SU-DHL-6 (cell line): ENCODE results near the gene RNF5.
"Not testable (repeated sequence)": the region's sequence is repeated elsewhere in the genome, so short reads cannot be mapped to it uniquely, and the experiment has no call there.

Experiments used
- H2AFZ ChIP-seq: fragments of 200-600 bp; sonication (generic); 2 replicates; pipeline ENCODE4 v1.6.1; 2014; ENCODE audit warnings: low read depth, mild to moderate bottlenecking, moderate library complexity, mixed read lengths, antibody characterized with exemption, low read length; ENCODE audit not compliant: severe bottlenecking
- H3F3A ChIP-seq: fragments of 200-600 bp; shearing (Covaris generic); 2 replicates; pipeline ENCODE4 v1.6.0; 2016; ENCODE audit warnings: antibody characterized with exemption, mild to moderate bottlenecking; ENCODE audit not compliant: insufficient read depth
- H3K27ac ChIP-seq: fragments of 200-600 bp; sonication (generic); 2 replicates; pipeline ENCODE4 v1.5.1; 2016; ENCODE audit warnings: low read depth, mild to moderate bottlenecking, low read length, moderate library complexity, mixed read lengths
- H3K27me3 ChIP-seq: fragments of 200-600 bp; sonication (generic), shearing (Covaris generic); 2 replicates; pipeline ENCODE4 v1.6.0; 2014; ENCODE audit warnings: mild to moderate bottlenecking, low read length
- H3K36me3 ChIP-seq: fragments of 200-600 bp; sonication (generic); 2 replicates; pipeline ENCODE4 v1.6.1; 2014; ENCODE audit warnings: mild to moderate bottlenecking, low read length, mixed read lengths
- H3K4me2 ChIP-seq: fragments of 300-600, 200-600 bp; shearing (Covaris generic), sonication (generic); 2 replicates; pipeline ENCODE4 v1.6.0; 2014; ENCODE audit warnings: low read length, low read depth, mild to moderate bottlenecking; ENCODE audit not compliant: poor library complexity, severe bottlenecking
- H3K4me3 ChIP-seq: fragments of 200-600 bp; sonication (generic); 2 replicates; pipeline ENCODE4 v1.5.1; 2014; ENCODE audit warnings: antibody characterized with exemption, low read length, mild to moderate bottlenecking, mixed read lengths; ENCODE audit not compliant: insufficient read depth, poor library complexity, severe bottlenecking
- H3K79me2 ChIP-seq: fragments of 200-600 bp; sonication (generic); 2 replicates; pipeline ENCODE4 v1.6.1; 2014; ENCODE audit warnings: mild to moderate bottlenecking, low read length, moderate library complexity; ENCODE audit not compliant: insufficient read depth
- H3K9ac ChIP-seq: fragments of 200-600 bp; sonication (generic); 2 replicates; pipeline ENCODE4 v1.7.0; 2014; ENCODE audit warnings: mild to moderate bottlenecking, low read length
- H3K9me2 ChIP-seq: fragments of 200-600 bp; sonication (generic); replicated peaks from 2 replicates; pipeline ENCODE4 v1.6.1; 2014; ENCODE audit warnings: low read length; ENCODE audit not compliant: insufficient read depth
- H3K9me3 ChIP-seq: fragments of 200-600 bp; sonication (generic); 2 replicates; pipeline ENCODE4 v1.6.1; 2014; ENCODE audit warnings: low read length, mixed read lengths; ENCODE audit not compliant: insufficient read depth
- H4K20me1 ChIP-seq: fragments of 200-600 bp; sonication (generic); 2 replicates; pipeline ENCODE4 v1.6.1; 2014; ENCODE audit warnings: low read depth, mild to moderate bottlenecking, antibody characterized with exemption, low read length, moderate library complexity, mixed read lengths
- EZH2phosphoT487 ChIP-seq: fragments of 200-600 bp; sonication (generic), shearing (Covaris generic); conservative IDR thresholded peaks from 2 replicates; pipeline ENCODE4 v1.6.1; 2018; ENCODE audit warnings: mild to moderate bottlenecking, antibody characterized with exemption, low read length, moderate library complexity, mixed read lengths
- TF ChIP-seq, protein P1 (sequence below): fragments of 200-600 bp; sonication (generic); IDR thresholded peaks from one replicate; pipeline ENCODE4 v1.5.1; 2017; ENCODE audit warnings: antibody characterized with exemption, mild to moderate bottlenecking, low read length, moderate library complexity; ENCODE audit not compliant: insufficient read depth, poor library complexity, severe bottlenecking

RNF5 gene

DNA sequence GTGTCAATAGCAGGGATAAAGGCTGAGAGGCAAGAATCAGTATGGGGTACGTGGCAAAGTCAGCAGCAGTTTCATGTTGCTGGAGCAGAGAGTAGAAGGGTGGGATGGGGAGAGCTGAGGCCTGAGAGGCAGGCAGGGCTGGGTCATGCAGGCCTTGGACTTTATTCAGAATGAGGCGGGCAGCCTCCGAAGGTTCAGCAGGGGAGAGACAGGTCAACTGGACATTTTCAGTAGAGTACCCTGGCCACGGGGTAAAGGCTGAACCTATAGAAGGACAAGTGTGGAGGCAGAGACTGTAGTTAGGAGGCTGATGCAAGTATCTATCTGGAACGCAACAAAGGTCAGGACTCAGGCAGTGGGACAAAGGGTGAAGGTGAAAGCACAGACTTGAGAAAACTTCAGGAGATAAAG, 32.0 kb downstream of the RNF5 start:
- no peaks in the 10 kb centered on the region for H3K79me2 ChIP-seq
- H3K36me3 ChIP-seq = no peaks in the 10 kb centered on the region
- no peak overlapping the region for H3K27ac ChIP-seq
- no peaks in the 10 kb centered on the region for H3K9me3 ChIP-seq
- TF ChIP-seq EZH2phosphoT487 = no peak
- TF ChIP-seq, protein P1, sequence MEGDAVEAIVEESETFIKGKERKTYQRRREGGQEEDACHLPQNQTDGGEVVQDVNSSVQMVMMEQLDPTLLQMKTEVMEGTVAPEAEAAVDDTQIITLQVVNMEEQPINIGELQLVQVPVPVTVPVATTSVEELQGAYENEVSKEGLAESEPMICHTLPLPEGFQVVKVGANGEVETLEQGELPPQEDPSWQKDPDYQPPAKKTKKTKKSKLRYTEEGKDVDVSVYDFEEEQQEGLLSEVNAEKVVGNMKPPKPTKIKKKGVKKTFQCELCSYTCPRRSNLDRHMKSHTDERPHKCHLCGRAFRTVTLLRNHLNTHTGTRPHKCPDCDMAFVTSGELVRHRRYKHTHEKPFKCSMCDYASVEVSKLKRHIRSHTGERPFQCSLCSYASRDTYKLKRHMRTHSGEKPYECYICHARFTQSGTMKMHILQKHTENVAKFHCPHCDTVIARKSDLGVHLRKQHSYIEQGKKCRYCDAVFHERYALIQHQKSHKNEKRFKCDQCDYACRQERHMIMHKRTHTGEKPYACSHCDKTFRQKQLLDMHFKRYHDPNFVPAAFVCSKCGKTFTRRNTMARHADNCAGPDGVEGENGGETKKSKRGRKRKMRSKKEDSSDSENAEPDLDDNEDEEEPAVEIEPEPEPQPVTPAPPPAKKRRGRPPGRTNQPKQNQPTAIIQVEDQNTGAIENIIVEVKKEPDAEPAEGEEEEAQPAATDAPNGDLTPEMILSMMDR = no peak
- H3K27me3 ChIP-seq = no peaks in the 10 kb centered on the region
- H2AFZ ChIP-seq = no peak overlapping the region
- H3F3A ChIP-seq = no peaks in the 10 kb centered on the region
- no peaks in the 10 kb centered on the region for H4K20me1 ChIP-seq
- no peak overlapping the region for H3K4me2 ChIP-seq
- H3K4me3 ChIP-seq = no peak overlapping the region
- H3K9ac ChIP-seq = no peak overlapping the region
- H3K9me2 ChIP-seq = no peaks in the 10 kb centered on the region

DNA sequence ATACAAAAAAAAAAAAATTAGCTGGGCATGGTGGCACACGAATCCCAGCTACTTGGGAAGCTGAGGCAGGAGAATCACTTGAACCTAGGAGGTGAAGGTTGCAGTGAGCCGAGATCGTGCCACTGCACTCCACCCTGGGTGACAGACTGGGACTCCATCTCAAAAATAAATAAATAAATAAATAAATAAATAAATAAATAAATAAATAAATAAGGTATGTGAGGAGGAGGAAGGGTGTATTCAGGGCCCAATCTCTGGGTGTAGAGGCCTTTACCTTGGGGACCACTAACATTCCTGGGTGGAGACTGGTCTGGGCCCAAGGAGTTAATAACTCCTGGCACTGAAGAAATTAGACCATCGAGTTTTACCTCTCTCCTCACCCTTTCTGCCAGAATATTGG, 33.2 kb downstream of the RNF5 start:
- not testable (repeated sequence) for H4K20me1 ChIP-seq, H3K27me3 ChIP-seq, H3K9me2 ChIP-seq, H3K4me2 ChIP-seq, H3K79me2 ChIP-seq, H3F3A ChIP-seq, H2AFZ ChIP-seq, H3K36me3 ChIP-seq, H3K27ac ChIP-seq, H3K9me3 ChIP-seq, H3K4me3 ChIP-seq, H3K9ac ChIP-seq

DNA sequence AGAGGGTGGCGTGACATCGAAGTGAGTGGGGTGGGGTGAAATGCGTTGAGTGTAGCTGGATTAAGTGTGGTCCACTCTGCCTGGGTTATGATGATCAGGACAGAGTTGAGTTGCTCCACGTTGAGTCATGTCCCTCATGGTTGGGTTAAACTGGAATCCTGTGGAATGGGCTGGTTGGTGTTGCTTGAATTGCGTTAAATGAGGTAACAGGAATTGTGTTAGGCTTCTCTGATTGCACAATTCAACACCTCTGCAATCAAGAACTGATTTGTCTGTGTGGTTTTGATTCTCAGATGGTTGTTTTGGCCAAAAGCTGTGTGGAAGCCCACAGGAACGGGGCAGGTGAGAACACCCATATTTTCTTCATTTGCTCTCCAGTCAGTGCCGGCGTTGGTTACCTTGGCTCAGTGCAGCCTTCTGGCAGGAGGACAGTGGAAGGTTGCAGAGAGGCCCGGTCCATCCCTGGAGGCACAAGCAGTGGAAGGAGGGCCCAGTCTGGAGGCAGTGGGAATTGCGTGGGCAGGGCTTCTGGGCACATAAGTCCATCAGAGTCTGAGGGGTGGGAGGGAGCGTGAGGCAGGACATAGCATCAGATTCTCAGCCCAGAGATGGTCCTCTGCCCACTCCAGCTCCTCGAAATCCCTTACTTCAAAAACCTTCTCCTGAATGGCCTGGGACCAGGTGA, 34.0 kb downstream of the RNF5 start:
- no peaks in the 10 kb centered on the region for H3K9me2 ChIP-seq
- TF ChIP-seq, protein P1 = no peak
- no peak for TF ChIP-seq EZH2phosphoT487
- H3K4me2 ChIP-seq = no peak overlapping the region
- H2AFZ ChIP-seq = no peak overlapping the region
- H4K20me1 ChIP-seq = no peaks in the 10 kb centered on the region
- no peaks in the 10 kb centered on the region for H3K36me3 ChIP-seq
- H3F3A ChIP-seq = no peaks in the 10 kb centered on the region
- no peaks in the 10 kb centered on the region for H3K27me3 ChIP-seq
- H3K27ac ChIP-seq = no peak overlapping the region
- no peak overlapping the region for H3K9ac ChIP-seq
- no peak overlapping the region for H3K4me3 ChIP-seq
- H3K9me3 ChIP-seq = no peaks in the 10 kb centered on the region
- no peaks in the 10 kb centered on the region for H3K79me2 ChIP-seq

DNA sequence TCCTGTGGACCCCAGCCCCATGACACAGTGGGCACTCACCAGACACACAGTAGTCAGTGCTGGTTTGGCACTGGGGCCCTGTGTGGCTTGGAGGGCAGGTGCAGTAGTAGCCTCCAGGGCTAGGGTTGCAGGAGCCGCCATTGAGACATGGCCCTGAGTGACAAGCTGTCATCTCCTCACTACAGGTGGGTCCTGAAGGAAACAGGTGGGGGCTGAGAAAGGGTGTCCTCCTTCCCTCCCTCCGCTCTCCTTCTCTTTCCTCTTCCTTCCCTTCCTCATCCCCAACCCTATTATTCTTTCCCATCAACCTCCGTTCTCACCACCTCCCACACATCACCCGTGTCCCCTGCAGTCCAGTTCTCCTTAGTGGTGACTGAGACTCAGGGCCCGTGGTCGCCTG, 35.4 kb downstream of the RNF5 start:
- H3K27me3 ChIP-seq = no peaks in the 10 kb centered on the region
- H3K4me3 ChIP-seq = no peak overlapping the region
- H3K27ac ChIP-seq = no peak overlapping the region
- no peak overlapping the region for H3K9ac ChIP-seq
- H3F3A ChIP-seq = no peaks in the 10 kb centered on the region
- no peak overlapping the region for H3K4me2 ChIP-seq
- no peaks in the 10 kb centered on the region for H3K79me2 ChIP-seq
- no peaks in the 10 kb centered on the region for H3K9me3 ChIP-seq
- no peak for TF ChIP-seq EZH2phosphoT487
- TF ChIP-seq, protein P1 = no peak
- H3K36me3 ChIP-seq = no peaks in the 10 kb centered on the region
- H3K9me2 ChIP-seq = no peaks in the 10 kb centered on the region
- H4K20me1 ChIP-seq = no peaks in the 10 kb centered on the region
- no peak overlapping the region for H2AFZ ChIP-seq
